ENCODE results near the gene EYS.

EYS gene

GRCh38 chr6:63799813-63800212 is 1907.2 kb downstream of the EYS start:
- Histone ChIP-seq H3K9me3 (ENCODE audit: control insufficient read depth, insufficient read depth, low read length) (no peaks in the 10 kb centered on the region), H3K4me3 (ENCODE audit: low read length) (no peak overlapping the region), H3K27ac (ENCODE audit: low read length) (no peak overlapping the region), H3K36me3 (ENCODE audit: control insufficient read depth, insufficient read depth, low read length) (no peaks in the 10 kb centered on the region), H3K27me3 (ENCODE audit: control insufficient read depth, insufficient read depth, low read length) (no peaks in the 10 kb centered on the region), H3K4me1 (ENCODE audit: control insufficient read depth, insufficient read depth, low read length) (no peaks in the 10 kb centered on the region)
- WGBS (ENCODE audit: insufficient coverage, insufficient read length), result no CpG with 5 or more reads among the region's 9 CpGs
- DNase-seq (ENCODE audit: low read depth, low spot score), result no peak

DNA sequence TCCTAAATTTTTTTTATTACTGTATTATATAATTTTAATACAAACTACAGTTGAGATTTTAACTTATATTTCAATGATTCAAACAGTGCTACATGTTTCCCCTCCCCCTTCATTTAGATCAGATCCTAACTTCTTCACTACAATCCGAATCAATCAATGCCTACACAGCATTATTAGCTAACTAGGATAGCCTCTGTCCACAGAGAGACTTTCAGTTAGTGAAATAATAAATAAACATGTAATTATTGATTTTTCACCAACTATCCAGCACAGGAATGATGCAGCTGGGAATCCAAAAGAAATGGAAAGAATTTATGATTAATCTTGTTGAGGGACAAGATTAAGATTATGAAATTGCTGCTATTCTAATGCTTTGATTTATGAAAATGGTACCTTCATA is 1907.7 kb downstream of the EYS start:
- WGBS (ENCODE audit: insufficient coverage, insufficient read length), result no CpG with 5 or more reads among the region's 1 CpG
- no peaks in the 10 kb centered on the region for H3K36me3 ChIP-seq (ENCODE audit: control insufficient read depth, insufficient read depth, low read length)
- DNase-seq (ENCODE audit: low read depth, low spot score), result no peak
- no peaks in the 10 kb centered on the region for H3K9me3 ChIP-seq (ENCODE audit: control insufficient read depth, insufficient read depth, low read length)
- no peaks in the 10 kb centered on the region for H3K27me3 ChIP-seq (ENCODE audit: control insufficient read depth, insufficient read depth, low read length)
- H3K4me3 ChIP-seq (ENCODE audit: low read length), result no peak overlapping the region
- no peak overlapping the region for H3K27ac ChIP-seq (ENCODE audit: low read length)
- H3K4me1 ChIP-seq (ENCODE audit: control insufficient read depth, insufficient read depth, low read length), result no peaks in the 10 kb centered on the region

GRCh38 chr6:63798378-63798777 is 1908.6 kb downstream of the EYS start:
- no peak for DNase-seq (ENCODE audit: low read depth, low spot score)
- Histone ChIP-seq H3K9me3 (ENCODE audit: control insufficient read depth, insufficient read depth, low read length) (no peaks in the 10 kb centered on the region), H3K4me1 (ENCODE audit: control insufficient read depth, insufficient read depth, low read length) (no peaks in the 10 kb centered on the region), H3K4me3 (ENCODE audit: low read length) (no peak overlapping the region), H3K27me3 (ENCODE audit: control insufficient read depth, insufficient read depth, low read length) (no peaks in the 10 kb centered on the region), H3K36me3 (ENCODE audit: control insufficient read depth, insufficient read depth, low read length) (no peaks in the 10 kb centered on the region), H3K27ac (ENCODE audit: low read length) (no peak overlapping the region)

DNA sequence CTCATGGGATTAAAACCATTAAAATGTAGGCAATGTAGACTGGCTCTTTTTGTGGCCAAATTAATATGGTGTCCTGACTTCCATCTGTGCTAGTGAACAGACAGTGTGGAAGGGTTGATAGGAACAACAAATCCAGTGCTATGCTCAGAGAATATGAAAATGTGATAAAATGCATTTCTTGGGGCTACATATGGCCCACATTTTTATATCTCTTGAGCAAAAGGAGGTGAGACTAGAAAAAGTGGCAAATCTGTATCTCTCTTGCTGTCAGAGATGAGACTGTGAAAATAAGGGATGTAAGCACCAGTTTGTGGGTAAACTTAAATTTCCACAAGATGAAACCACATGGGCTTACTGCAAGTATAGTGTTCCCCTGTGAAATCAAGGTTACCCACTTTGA is 1909.3 kb downstream of the EYS start:
- Histone ChIP-seq H3K9me3 (ENCODE audit: control insufficient read depth, insufficient read depth, low read length) (no peaks in the 10 kb centered on the region), H3K4me1 (ENCODE audit: control insufficient read depth, insufficient read depth, low read length) (no peaks in the 10 kb centered on the region), H3K27ac (ENCODE audit: low read length) (no peak overlapping the region), H3K36me3 (ENCODE audit: control insufficient read depth, insufficient read depth, low read length) (no peaks in the 10 kb centered on the region), H3K27me3 (ENCODE audit: control insufficient read depth, insufficient read depth, low read length) (no peaks in the 10 kb centered on the region), H3K4me3 (ENCODE audit: low read length) (no peak overlapping the region)
- DNase-seq (ENCODE audit: low read depth, low spot score), result no peak

DNA sequence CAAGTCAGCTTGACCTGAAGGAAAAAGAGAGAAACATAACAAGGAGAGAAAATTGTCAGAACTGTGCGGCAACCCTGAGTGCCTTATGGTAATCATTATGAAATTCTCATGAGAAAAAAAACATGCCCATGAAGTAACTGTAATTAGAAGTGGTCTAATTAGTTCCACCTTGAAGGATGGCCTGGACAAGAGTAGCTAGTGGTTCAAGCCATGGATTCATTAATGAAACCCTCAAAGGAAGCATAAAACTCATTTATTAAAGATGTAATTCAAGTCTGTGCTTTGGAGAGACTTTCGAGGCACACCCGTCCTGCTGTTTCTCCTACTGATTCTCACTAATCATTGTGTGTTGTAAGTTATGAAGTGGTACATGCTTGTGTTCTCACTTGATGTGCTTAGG is 1911.2 kb downstream of the EYS start:
- Histone ChIP-seq H3K36me3 (ENCODE audit: control insufficient read depth, insufficient read depth, low read length) (no peaks in the 10 kb centered on the region), H3K27me3 (ENCODE audit: control insufficient read depth, insufficient read depth, low read length) (no peaks in the 10 kb centered on the region), H3K27ac (ENCODE audit: low read length) (no peak overlapping the region), H3K4me1 (ENCODE audit: control insufficient read depth, insufficient read depth, low read length) (no peaks in the 10 kb centered on the region), H3K4me3 (ENCODE audit: low read length) (no peak overlapping the region), H3K9me3 (ENCODE audit: control insufficient read depth, insufficient read depth, low read length) (no peaks in the 10 kb centered on the region)
- no CpG with 5 or more reads among the region's 3 CpGs for WGBS (ENCODE audit: insufficient coverage, insufficient read length)
- DNase-seq (ENCODE audit: low read depth, low spot score), result no peak

GRCh38 chr6:63795006-63795405 is 1912.0 kb downstream of the EYS start:
- no peak overlapping the region for H3K4me3 ChIP-seq (ENCODE audit: low read length)
- H3K27ac ChIP-seq (ENCODE audit: low read length), result no peak overlapping the region
- DNase-seq (ENCODE audit: low read depth, low spot score), result no peak
- H3K27me3 ChIP-seq (ENCODE audit: control insufficient read depth, insufficient read depth, low read length), result no peaks in the 10 kb centered on the region
- H3K36me3 ChIP-seq (ENCODE audit: control insufficient read depth, insufficient read depth, low read length), result no peaks in the 10 kb centered on the region
- H3K4me1 ChIP-seq (ENCODE audit: control insufficient read depth, insufficient read depth, low read length), result no peaks in the 10 kb centered on the region
- no peaks in the 10 kb centered on the region for H3K9me3 ChIP-seq (ENCODE audit: control insufficient read depth, insufficient read depth, low read length)

DNA sequence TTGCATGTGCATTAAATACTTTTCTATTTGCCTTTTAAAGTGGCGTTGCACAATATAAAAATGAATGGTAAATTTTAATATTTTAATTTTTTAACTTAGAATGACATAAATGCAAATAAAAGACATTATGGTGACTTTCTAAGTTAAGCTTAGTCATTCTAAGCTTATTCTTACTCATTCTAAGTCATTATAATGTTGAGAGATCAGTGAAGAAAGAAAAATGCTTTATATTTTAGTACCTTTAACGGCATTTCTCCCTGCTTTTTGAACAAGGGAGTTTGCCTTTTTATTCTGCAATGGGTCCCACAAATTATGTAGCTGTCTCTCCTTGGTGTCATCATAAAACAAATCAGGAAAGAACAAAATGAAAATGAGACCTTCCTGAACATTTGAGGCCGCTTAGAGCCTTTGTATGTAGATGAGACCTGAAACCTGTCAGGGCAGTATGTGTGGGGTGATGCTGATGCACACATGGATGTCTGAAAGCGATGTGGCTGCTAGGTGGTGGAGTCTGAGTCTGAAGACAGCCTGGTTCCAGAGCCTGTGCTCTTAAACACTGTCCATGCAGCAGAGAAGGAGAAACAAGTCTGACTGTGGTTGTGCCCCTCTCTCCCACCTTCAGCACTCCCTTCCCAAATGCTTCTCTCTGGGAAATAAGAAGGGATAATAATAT is 1913.4 kb downstream of the EYS start:
- H3K9me3 ChIP-seq (ENCODE audit: control insufficient read depth, insufficient read depth, low read length), result no peaks in the 10 kb centered on the region
- no peaks in the 10 kb centered on the region for H3K4me1 ChIP-seq (ENCODE audit: control insufficient read depth, insufficient read depth, low read length)
- H3K4me3 ChIP-seq (ENCODE audit: low read length), result no peak overlapping the region
- H3K27me3 ChIP-seq (ENCODE audit: control insufficient read depth, insufficient read depth, low read length), result no peaks in the 10 kb centered on the region
- H3K27ac ChIP-seq (ENCODE audit: low read length), result no peak overlapping the region
- DNase-seq (ENCODE audit: low read depth, low spot score), result no peak
- H3K36me3 ChIP-seq (ENCODE audit: control insufficient read depth, insufficient read depth, low read length), result no peaks in the 10 kb centered on the region
- no CpG with 5 or more reads among the region's 4 CpGs for WGBS (ENCODE audit: insufficient coverage, insufficient read length)

GRCh38 chr6:63792736-63793464 is 1914.1 kb downstream of the EYS start:
- H3K36me3 ChIP-seq (ENCODE audit: control insufficient read depth, insufficient read depth, low read length), result no peaks in the 10 kb centered on the region
- no peaks in the 10 kb centered on the region for H3K27me3 ChIP-seq (ENCODE audit: control insufficient read depth, insufficient read depth, low read length)
- no peak overlapping the region for H3K4me3 ChIP-seq (ENCODE audit: low read length)
- no peak overlapping the region for H3K27ac ChIP-seq (ENCODE audit: low read length)
- H3K9me3 ChIP-seq (ENCODE audit: control insufficient read depth, insufficient read depth, low read length), result no peaks in the 10 kb centered on the region
- no CpG with 5 or more reads among the region's 3 CpGs for WGBS (ENCODE audit: insufficient coverage, insufficient read length)
- DNase-seq (ENCODE audit: low read depth, low spot score), result no peak
- no peaks in the 10 kb centered on the region for H3K4me1 ChIP-seq (ENCODE audit: control insufficient read depth, insufficient read depth, low read length)

GRCh38 chr6:63790334-63790733 is 1916.7 kb downstream of the EYS start:
- no peaks in the 10 kb centered on the region for H3K27me3 ChIP-seq (ENCODE audit: control insufficient read depth, insufficient read depth, low read length)
- DNase-seq (ENCODE audit: low read depth, low spot score), result no peak
- no CpG with 5 or more reads among the region's 3 CpGs for WGBS (ENCODE audit: insufficient coverage, insufficient read length)

DNA sequence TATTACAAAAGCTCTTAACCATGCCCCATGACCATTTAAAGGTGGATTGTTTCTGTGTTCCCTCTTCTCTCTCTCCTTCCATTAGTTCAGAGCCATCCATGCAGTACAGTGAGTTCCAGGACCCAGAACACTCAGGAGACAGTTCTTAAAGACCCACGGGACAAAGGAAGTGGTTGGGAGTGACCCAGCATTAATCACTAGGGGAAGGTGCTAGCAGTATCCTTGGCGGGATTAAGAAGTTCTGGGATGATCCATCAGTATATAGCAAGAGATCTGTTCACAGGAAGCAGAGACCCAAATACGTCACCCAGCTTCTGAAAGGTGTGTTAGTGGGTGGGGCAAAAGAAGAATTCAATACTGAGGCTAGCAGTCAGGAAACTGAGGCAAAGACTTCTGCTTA is 1917.3 kb downstream of the EYS start:
- H3K4me3 ChIP-seq (ENCODE audit: low read length), result no peak overlapping the region
- DNase-seq (ENCODE audit: low read depth, low spot score), result no peak
- no peaks in the 10 kb centered on the region for H3K27me3 ChIP-seq (ENCODE audit: control insufficient read depth, insufficient read depth, low read length)
- no peak overlapping the region for H3K27ac ChIP-seq (ENCODE audit: low read length)
- no peaks in the 10 kb centered on the region for H3K36me3 ChIP-seq (ENCODE audit: control insufficient read depth, insufficient read depth, low read length)
- WGBS (ENCODE audit: insufficient coverage, insufficient read length), result no CpG with 5 or more reads among the region's 3 CpGs
- no peaks in the 10 kb centered on the region for H3K4me1 ChIP-seq (ENCODE audit: control insufficient read depth, insufficient read depth, low read length)
- no peaks in the 10 kb centered on the region for H3K9me3 ChIP-seq (ENCODE audit: control insufficient read depth, insufficient read depth, low read length)

More at GRCh38 chr6:63790334-63790733, 1916.7 kb downstream of the EYS start:
- no peaks in the 10 kb centered on the region for H3K4me1 ChIP-seq (ENCODE audit: control insufficient read depth, insufficient read depth, low read length)
- no peaks in the 10 kb centered on the region for H3K9me3 ChIP-seq (ENCODE audit: control insufficient read depth, insufficient read depth, low read length)
- no peak overlapping the region for H3K4me3 ChIP-seq (ENCODE audit: low read length)
- H3K27ac ChIP-seq (ENCODE audit: low read length), result no peak overlapping the region
- no peaks in the 10 kb centered on the region for H3K36me3 ChIP-seq (ENCODE audit: control insufficient read depth, insufficient read depth, low read length)

GRCh38 chr6:63788569-63788968 is 1918.5 kb downstream of the EYS start:
- Histone ChIP-seq H3K27me3 (ENCODE audit: control insufficient read depth, insufficient read depth, low read length) (no peaks in the 10 kb centered on the region), H3K36me3 (ENCODE audit: control insufficient read depth, insufficient read depth, low read length) (no peaks in the 10 kb centered on the region), H3K4me1 (ENCODE audit: control insufficient read depth, insufficient read depth, low read length) (no peaks in the 10 kb centered on the region), H3K27ac (ENCODE audit: low read length) (no peak overlapping the region), H3K4me3 (ENCODE audit: low read length) (no peak overlapping the region), H3K9me3 (ENCODE audit: control insufficient read depth, insufficient read depth, low read length) (no peaks in the 10 kb centered on the region; the same call in 1 of the 2 replicates)
- DNase-seq (ENCODE audit: low read depth, low spot score), result no peak
- WGBS (ENCODE audit: insufficient coverage, insufficient read length), result no CpG with 5 or more reads among the region's 2 CpGs

Measured in iPS DF 6.9 (cell line).